DMS53 treated with DMSO at 0.1 percent for 48 hours (cell line): ENCODE data around the gene RERE.

ENCODE experiments used
- DNase-seq: peaks from one replicate; lab custom pipeline; 2025; ENCODE audit not compliant: unreplicated experiment; lab: John Stamatoyannopoulos, UW

RERE gene

DNA sequence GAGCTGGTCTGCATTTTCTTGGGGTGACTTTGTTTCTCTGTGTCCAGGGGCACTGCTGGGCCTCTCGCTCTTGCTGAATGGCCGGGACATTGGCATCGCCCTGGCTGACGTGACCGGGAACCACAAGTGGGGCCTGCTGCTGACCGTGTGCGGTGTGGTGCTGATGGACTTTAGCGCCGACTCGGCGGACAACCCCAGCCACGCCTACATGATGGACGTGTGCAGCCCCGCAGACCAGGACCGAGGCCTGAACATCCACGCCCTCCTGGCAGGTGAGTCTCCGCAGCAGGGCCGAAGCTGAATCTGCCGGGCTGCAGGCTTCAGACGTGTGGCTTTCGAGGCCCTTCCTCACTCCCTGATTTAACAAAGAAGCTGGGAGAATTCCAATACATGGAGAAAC lies 491.7 kb downstream of the RERE start:
- DNase-seq = no peak

DNA sequence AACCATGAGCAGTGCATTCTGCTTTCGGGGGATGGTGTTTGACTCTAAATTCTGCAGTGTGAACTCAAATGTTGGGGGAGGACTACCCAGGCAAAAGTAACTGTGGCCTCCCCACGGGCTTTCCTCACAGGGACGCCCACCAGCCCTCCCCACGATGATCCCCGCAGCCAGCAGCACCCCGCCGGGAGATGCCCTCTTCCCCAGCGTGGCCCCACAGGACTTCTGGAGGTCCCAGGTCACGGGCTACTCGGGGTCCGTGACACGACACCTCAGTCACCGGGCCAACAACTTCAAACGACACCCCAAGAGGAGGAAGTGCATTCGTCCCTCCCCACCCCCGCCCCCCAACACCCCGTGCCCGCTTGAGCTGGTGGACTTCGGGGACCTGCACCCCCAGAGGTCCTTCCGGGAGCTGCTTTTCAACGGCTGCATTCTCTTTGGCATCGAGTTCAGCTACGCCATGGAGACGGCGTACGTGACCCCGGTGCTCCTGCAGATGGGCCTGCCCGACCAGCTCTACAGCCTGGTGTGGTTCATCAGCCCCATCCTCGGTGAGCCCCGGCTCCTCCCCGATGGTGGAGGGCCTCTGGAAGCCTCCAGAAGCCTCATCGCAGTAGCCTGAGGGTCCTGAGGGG lies 493.1 kb downstream of the RERE start:
- DNase-seq = no peak

DNA sequence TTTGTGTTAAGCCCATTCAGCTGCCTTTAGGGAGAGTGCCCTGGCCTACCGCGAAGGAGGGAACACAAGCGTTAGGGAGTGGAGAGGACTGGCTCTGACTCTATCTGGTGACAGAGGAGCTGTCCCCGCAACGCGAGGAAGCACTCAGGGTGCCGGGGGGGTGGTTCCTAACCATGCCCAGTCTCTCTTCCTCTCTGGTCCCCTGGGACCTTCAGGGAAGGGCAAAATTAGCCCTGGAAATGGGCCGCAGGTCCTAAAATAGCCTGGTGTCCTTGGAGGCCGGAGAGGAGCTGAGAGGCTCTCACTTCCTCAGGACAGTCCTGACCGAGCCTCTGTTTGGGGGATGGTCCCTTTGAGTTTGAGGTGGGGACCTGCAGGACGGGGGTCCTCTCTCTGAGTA lies 493.7 kb downstream of the RERE start:
- DNase-seq = no peak

DNA sequence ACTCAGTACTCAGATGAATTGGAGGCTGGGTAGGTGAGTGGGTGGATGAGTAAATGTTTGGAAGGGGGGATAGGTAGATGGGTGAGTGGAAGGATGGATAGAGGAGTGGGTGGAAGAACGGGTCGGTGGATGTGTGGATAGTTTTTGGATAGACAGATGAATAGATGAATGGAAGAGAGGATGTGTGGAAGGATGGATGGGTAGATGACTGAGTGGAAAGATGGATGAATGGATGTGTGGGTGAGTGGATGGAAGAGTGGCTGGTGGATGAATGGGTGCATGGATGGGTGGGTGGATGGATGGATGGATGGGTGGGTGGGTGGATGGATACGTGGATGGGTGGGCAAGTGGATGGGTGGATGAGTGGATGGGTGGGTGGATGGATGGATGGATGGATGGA lies 495.8 kb downstream of the RERE start:
- DNase-seq = no peak

DNA sequence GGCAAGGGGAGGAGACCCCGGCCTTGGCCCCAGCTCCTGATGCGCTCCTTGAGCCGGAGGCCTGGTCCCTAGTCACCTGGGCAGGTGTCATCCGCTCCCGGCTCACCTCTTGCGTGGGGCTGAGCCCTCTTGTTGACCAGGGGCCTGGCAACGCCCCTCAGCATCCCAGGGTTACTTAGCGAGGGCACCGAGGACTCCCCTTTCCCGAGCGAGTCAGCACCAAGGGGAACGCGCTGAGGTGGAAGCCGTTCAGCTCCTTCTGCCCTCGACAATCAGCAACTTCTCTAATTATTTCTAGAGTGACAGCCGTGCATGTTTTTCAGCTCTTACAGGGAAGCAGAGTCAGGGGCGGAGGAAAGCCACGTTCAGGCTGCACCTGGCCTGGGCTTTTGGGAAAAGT lies 499.0 kb downstream of the RERE start:
- DNase-seq = no peak

DNA sequence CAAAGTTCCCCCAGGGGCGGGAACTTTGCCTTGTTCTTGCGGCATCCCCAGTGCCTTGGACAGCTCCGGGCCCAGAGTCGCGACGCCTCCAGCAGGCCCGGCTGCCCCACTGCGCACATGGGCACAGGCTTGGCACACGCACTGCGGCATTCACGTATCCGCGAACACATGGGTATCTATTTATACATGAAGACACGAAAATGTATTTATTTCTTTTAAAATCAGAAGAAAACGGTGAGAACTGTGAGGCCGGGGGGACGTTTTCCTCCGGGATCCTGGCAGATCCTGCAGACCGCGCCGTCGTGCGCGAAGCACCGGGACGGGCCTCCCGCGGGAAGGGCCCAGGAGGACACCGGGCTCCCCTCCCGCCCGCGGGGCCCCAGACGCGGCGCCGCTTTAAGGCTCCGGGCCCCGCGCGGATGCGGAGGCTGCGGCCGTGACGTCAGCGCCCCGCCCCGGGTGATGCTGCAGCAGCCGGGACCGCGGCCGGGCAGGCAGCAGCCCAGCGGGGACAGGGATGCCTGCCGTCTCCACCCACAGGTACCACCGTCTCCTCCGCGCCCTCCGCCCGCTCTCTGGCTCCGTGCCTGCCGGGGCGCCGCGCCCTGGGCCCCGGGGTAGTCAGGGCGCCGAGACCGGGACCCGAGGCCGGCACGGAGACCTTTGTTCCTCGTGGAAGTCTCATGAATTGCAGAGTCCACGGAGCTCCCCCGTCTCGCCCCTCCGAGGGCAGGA lies 499.6 kb downstream of the RERE start, which contains the start of gene SLC45A1:
TSS of gene SLC45A1 (plus strand) at position 468 of the 735 bp plus-strand sequence. CDS start 6,216 bp downstream, outside the sequence.
- DNase-seq = peak; percentile 54

DNA sequence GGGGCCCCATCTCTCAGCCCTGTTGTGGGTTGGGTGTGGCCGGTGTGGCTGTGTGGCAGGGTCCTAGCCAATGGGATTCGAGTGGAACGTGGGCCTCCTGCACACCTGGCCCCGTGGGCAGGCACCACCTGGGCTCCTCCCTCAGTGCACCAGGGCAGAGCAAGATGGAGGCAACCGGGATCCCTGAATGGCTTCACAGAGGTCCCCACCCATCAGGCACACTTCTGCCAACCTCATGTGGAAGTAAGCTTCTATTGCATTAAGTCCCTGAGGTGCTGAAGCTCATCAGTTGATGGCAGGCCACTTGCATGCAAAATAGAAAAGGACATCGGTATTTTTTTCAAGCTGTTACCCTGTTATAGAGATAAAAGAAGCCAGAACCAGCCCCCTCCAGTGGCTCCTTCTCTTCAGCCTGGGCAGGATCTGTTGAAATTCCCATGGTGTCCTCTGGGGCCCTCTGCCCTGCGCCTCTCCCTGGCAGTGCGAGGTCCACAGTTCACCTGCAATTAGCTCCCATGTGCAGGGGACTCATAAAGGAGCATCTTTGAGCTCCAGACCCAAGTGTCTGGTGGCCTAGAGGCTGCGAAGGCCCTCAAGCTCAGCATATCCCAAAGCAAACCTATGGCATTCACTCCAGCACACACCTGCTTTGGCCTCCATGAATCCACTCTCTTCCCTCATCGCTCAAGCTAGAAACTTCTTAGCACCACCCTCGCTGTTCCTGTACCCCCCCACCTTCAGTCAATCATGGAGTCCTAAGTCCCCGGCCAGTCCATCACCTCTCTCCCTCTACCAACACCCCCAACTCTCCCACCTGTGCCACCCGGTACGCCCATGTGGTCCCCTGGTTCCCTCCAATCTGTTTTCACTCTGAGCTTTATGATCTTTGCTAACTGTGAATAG lies 501.6 kb downstream of the RERE start:
- no peak for DNase-seq

DNA sequence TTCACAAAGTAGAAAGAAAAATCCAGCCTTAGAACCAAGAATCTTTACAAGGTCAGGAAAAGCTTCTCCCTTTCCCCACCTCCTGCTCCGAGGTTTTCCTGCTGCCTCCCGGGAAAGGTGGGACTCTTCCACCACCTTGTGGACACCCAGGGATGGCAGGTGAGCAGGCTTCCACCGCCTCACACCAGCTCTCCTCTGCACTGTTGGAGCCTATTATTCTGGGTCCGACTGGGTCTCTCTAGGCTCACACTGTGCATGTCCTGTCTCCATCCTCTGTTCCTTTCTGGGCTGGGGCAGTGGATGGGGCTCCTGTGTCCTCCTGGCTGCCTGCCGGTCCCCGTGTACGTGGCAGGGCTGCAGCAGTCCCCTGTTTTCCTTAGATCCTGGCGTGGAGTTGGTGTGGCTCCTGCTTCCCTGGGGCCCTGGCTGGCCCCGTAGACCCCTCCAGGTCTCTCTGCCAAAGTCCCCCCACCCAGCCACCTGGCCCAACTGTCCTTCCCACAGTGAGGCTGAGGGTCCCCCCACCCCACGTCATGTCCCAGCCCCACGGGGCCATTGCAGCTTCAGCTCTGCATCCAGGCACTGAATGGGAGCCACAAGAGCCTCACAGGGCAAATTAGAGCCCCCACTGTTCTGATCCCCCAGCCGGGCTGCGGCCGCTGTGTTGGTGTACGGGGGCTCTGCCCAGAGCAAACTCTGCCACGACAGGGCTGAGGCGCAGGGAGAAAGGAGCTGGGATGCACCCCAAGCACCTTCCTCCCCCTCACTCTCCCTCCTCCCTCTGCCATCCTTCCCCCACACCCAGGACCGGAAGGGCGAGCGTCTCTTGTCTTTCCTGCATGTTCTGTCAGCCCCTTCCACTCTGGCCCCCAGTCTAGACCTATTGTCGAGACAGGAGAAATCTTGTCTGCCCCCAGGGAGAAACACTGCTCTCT lies 502.8 kb downstream of the RERE start:
- peak; percentile 65 for DNase-seq

DNA sequence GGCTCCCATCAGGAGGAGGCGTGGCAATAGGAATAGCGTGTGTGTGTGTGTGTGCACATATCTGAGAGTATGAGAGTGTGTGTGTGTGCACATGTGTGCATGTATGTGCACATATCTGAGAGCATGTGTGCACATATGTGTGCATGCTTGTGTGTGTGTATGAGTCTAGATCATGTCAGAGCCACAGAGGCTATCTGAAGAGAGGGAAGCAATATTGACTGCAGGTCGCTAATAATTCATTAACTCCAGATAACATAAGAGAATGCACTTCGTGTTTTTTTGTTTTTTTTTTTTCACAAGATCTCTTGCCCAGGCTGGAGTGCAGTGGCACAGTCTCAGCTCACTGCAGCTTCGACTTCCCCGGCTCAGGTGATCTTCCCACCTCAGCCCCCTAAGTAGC lies 504.2 kb downstream of the RERE start:
- DNase-seq = no peak

DNA sequence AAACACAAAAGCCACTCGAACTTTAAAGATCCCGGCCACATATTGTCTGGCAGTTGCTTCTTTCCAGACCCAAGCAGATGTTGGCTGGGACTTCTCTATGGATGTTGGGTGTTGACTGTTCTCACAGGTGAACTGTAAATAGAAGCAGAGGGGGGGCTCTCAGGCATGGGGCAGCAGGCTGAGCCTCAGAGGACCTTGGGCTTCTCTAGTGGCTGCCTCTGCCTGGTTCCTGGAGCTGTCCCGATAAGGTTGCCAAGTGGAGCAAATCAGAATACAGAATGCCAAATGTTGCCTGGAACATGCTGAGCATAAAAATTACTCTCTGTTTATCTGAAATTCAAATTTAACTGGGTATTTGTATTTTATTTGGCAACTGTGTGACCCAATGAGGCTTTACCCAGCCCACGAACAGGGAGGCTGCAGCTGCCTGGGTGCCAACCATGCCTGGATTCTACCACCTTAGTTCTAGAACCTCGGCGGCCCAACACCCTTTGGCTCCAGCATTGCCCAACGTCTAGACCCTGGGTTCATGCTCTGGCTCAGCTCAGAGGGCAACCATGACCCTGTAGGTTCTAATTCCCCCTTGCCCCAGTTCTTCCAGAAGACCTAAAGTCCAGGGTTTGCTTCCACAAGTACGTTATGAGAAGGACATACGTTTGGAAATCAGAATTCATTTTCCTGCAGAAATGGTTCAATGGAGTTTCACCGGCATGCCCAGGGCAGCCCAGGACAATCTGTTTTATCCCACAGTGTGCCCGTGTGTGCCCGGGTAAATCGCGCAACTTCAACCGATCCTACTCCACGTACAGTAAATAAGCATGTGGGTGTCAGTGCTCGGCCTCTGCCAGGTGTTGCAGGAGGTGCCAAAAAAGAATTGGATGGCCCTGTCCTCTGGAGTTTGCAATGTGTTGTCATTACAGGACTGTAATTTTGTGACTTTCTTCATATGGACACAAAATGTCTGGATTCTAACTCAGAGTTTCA lies 504.9 kb downstream of the RERE start:
- DNase-seq = no peak

DNA sequence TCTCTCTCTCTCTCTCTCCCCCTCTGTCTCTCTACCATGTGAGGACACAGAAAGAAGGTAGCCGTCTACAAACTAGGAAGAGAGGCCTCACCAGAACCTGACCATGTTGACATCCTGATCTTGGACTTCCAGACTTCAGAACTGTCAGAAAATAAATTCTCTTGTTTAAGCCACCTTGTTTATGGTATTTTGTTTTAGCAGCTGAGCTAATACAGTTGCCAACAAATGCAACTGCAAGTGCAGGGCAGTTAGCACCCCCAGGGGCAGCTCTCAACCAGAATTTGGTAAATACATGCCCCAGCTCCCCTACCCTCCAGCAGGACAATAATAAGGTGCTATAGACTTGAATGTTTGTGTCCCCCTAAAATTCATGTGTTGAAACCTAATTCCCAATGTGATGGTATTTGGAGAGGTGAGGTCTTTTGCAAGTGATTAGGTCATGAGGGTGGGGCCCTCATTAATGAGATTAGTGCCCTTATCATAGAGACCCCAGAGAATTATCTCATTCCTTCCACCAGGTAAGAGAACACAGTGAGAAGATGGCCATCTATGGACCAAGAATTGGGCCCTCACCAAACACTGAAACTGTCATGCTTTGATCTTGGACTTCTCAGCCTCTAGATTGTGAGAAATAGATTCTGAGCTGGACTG lies 506.2 kb downstream of the RERE start:
- no peak for DNase-seq

DNA sequence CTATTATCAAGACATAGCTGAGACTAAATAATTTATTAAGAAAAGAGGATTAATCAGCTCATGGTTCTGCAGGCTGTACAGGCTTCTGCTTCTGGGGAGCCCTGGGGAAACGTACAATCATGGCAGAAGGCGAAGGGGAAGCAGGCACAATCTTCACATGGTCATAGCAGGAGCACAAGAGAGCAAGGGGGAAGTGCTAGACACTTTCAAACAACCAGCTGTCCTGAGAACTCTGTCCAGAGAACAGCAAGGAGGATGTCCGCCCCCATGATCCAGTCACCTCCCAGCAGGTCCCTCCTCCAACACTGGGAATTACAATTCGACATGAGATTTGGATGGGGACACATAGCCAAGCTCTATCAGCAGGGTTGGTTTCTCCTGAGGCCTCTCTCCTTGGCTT lies 509.8 kb downstream of the RERE start:
- no peak for DNase-seq

DNA sequence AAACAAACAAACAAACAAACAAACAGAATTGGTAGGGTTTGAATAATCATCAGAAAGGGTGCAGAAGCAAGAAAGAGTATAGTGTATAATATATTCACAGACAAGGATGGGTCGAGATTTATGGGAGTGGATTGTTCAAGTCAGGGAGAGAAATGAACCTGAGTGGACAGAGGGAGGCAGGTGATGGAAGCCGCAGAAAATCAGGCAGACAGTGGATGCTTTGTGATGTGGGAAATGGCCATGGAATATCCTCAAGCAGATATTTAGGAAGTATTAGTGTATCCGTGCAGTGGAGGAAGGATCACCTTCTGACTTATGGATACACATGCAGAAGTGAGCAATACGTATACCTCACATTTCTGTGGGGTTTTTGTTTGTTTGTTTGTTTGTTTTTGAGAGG lies 513.6 kb downstream of the RERE start:
- DNase-seq = no peak

DNA sequence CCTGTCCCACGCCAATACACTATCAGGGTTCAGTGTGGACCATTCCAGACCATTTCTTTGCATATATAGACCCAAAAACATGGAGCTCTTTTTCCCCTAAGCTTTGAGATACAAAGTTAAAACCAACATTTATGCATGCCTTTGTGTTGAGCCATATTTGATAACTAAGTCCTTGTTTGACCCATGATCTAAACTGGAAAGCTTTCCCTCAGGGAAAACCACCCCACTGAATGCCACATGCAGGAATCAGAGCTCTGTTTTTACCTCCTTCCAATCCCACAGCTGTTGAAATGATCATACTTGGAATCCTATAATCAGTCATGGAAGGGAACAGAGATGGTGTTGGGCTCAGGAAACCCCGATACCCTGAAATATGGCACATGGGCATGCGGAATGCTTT lies 514.3 kb downstream of the RERE start:
- no peak for DNase-seq
